GM11168 (cell line): ENCODE results near the gene FILIP1.

Source experiments
- in situ Hi-C: fragments of 300-500 bp; cut with MboI; formaldehyde crosslinking; loops from one replicate; pipeline ENCODE4 v1.12.0; 2022; ENCODE audit warnings: low sequenced_read_pairs; ENCODE audit not compliant: unreplicated experiment

FILIP1 gene

GRCh38 chr6:75493400-75494064, at the start of gene FILIP1:
Gene FILIP1 (minus strand): TSS chr6:75493800. CDS start chr6:75414972, 78,828 bp downstream.
- in situ Hi-C loops: no loop called here

- in situ Hi-C loops: no loop called here
Measured at GRCh38 chr6:75543311-75543710, 49.7 kb upstream of the FILIP1 start.

GRCh38 chr6:75539136-75539535, 45.5 kb upstream of the FILIP1 start:
- in situ Hi-C loops: loop anchor here (10.0 kb wide), 1 partner anchor 244 kb away; no protein-coding TSS in a partner anchor

GRCh38 chr6:75532521-75532920, 38.9 kb upstream of the FILIP1 start:
- in situ Hi-C loops: loop anchor here (10.0 kb wide), 1 partner anchor 238 kb away; no protein-coding TSS in a partner anchor

GRCh38 chr6:75531174-75531573, 37.6 kb upstream of the FILIP1 start:
- in situ Hi-C loops: loop anchor here (10.0 kb wide), 1 partner anchor 236 kb away; no protein-coding TSS in a partner anchor

GRCh38 chr6:75530696-75531095, 37.1 kb upstream of the FILIP1 start:
- in situ Hi-C loops: loop anchor here (10.0 kb wide), 1 partner anchor 236 kb away; no protein-coding TSS in a partner anchor

GRCh38 chr6:75528423-75528822, 34.8 kb upstream of the FILIP1 start:
- in situ Hi-C loops: no loop called here

GRCh38 chr6:75526502-75527127, 33.0 kb upstream of the FILIP1 start:
- in situ Hi-C loops: no loop called here

- in situ Hi-C loops: no loop called here
Measured at GRCh38 chr6:75525682-75526081, 32.1 kb upstream of the FILIP1 start.

GRCh38 chr6:75524322-75524972, 30.8 kb upstream of the FILIP1 start:
- in situ Hi-C loops: no loop called here

- in situ Hi-C loops: no loop called here
Measured at GRCh38 chr6:75516757-75517156, 23.2 kb upstream of the FILIP1 start.

- in situ Hi-C loops: no loop called here
Measured at GRCh38 chr6:75512591-75512990, 19.0 kb upstream of the FILIP1 start.

- in situ Hi-C loops: no loop called here
Measured at GRCh38 chr6:75505424-75505823, 11.8 kb upstream of the FILIP1 start.

GRCh38 chr6:75504465-75505222, 11.0 kb upstream of the FILIP1 start:
- in situ Hi-C loops: no loop called here

- in situ Hi-C loops: no loop called here
Measured at GRCh38 chr6:75503291-75503690, 9.7 kb upstream of the FILIP1 start.

- in situ Hi-C loops: no loop called here
Measured at GRCh38 chr6:75502884-75503283, 9.3 kb upstream of the FILIP1 start.

- in situ Hi-C loops: no loop called here
Measured at GRCh38 chr6:75501756-75502155, 8.2 kb upstream of the FILIP1 start.

GRCh38 chr6:75499640-75500039, 6.0 kb upstream of the FILIP1 start:
- in situ Hi-C loops: no loop called here

- in situ Hi-C loops: no loop called here
Measured at GRCh38 chr6:75498862-75499261, 5.3 kb upstream of the FILIP1 start.

GRCh38 chr6:75497994-75498393, 4.4 kb upstream of the FILIP1 start:
- in situ Hi-C loops: no loop called here

- in situ Hi-C loops: no loop called here
Measured at GRCh38 chr6:75495011-75495410, 1.4 kb upstream of the FILIP1 start.
